Common myeloid progenitor, CD34-positive (primary cell): ENCODE data around the gene TMEM242.

Experiments
- CTCF ChIA-PET: fragments of 350-600 bp; sonication (Branson Sonifier 250); formaldehyde crosslinking; loops from one replicate; lab custom pipeline; 2021; ENCODE audit warnings: antibody characterized with exemption; lab: Charles Lee
- POLR2A ChIA-PET: fragments of 350-600 bp; sonication (Branson Sonifier 250); formaldehyde crosslinking; loops from one replicate; lab custom pipeline; 2021; ENCODE audit warnings: antibody characterized with exemption; lab: Charles Lee
- DNase-seq, 3 donors: peaks; one replicate each; pipeline versions ENCODE4 v3.0.0 to v3.0.0-alpha.2; 2013
- H3K27ac ChIP-seq, 2 experiments: 1 replicate in 1 of 2; 2 replicates in 1 of 2; pipeline ENCODE4 v1.7.0; 2013; ENCODE audit warnings: inconsistent platforms in 2 of 2, low read length in 2 of 2, mild to moderate bottlenecking in 2 of 2, low read depth in 1 of 2, moderate library complexity in 1 of 2; ENCODE audit not compliant: severe bottlenecking in 2 of 2, insufficient read depth in 1 of 2, poor library complexity in 1 of 2
- H3K27me3 ChIP-seq, 5 experiments: replicated peaks in 2 of 5; 1 replicate in 3 of 5; 2 replicates in 2 of 5; pipeline versions ENCODE4 v1.6.1 to v1.7.0; 2013; ENCODE audit warnings: low read length in 4 of 5, mild to moderate bottlenecking in 2 of 5, moderate library complexity in 2 of 5, inconsistent platforms in 1 of 5; ENCODE audit not compliant: insufficient read depth in 5 of 5, control insufficient read depth in 4 of 5
- H3K36me3 ChIP-seq, 4 experiments: 1 replicate in 2 of 4; 2 replicates in 2 of 4; pipeline versions ENCODE4 v1.6.1 to v1.7.0; 2013; ENCODE audit warnings: low read length in 3 of 4, control low read depth in 1 of 4, mild to moderate bottlenecking in 1 of 4; ENCODE audit not compliant: control insufficient read depth in 4 of 4, insufficient read depth in 4 of 4
- H3K4me1 ChIP-seq, 4 experiments: 1 replicate in 3 of 4; 2 replicates in 1 of 4; pipeline versions ENCODE4 v1.6.1 to v1.7.1; 2013; ENCODE audit warnings: low read length in 3 of 4, mild to moderate bottlenecking in 3 of 4, control low read depth in 1 of 4, inconsistent platforms in 1 of 4, moderate library complexity in 1 of 4; ENCODE audit not compliant: control insufficient read depth in 4 of 4, insufficient read depth in 4 of 4; ENCODE audit errors: control extremely low read depth in 1 of 4
- H3K4me3 ChIP-seq, 7 experiments: 1 replicate in 4 of 7; 2 replicates in 3 of 7; pipeline versions ENCODE4 v1.5.1 to v1.7.0; 2013; ENCODE audit warnings: mild to moderate bottlenecking in 7 of 7, low read length in 6 of 7, moderate library complexity in 6 of 7, inconsistent platforms in 2 of 7, low read depth in 2 of 7, control low read depth in 1 of 7; ENCODE audit not compliant: insufficient read depth in 4 of 7, control insufficient read depth in 1 of 7; ENCODE audit errors: extremely low read depth in 1 of 7
- H3K9me3 ChIP-seq, 5 experiments: 1 replicate in 4 of 5; 2 replicates in 1 of 5; pipeline versions ENCODE4 v1.6.1 to v1.7.1; 2013; ENCODE audit warnings: low read length in 4 of 5, mild to moderate bottlenecking in 2 of 5, inconsistent platforms in 1 of 5, low read depth in 1 of 5, moderate library complexity in 1 of 5; ENCODE audit not compliant: control insufficient read depth in 4 of 5, insufficient read depth in 2 of 5; ENCODE audit errors: control extremely low read depth in 1 of 5
- WGBS: methylation state at CpG from one replicate; pipeline ENCODE4 v1.1.5; 2013; ENCODE audit not compliant: insufficient coverage; 5-methylcytosine and 5-hydroxymethylcytosine counted together

Gene TMEM242

DNA sequence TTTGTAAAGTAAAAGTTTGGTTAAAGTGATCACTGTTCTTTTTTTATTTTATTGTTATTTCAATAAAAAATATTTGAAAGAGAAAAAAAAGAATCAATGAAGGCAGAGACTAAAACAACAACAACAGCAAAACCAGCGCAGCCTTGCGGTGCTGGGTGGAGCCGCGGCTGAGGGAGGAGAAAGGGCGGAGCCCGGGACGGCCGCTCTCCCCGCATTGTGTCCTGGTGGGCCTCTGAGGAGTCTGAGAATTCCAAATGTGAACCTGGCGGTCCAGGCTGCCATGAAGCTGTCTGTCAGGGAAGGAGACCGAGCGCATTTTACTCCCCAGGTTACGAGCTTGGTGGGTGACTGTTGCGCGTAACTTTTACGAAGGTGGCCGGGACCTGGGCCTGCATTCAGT is 43.2 kb downstream of the TMEM242 start:
- 93% methylated on average over 13 of the region's 17 CpGs for WGBS
- Histone ChIP-seq H3K27me3 (peaks cover 0 to 1% (median 0%) of the 10 kb centered on the region in 5 experiments), H3K4me1 (peaks cover 0 to 3% (median 1%) of the 10 kb centered on the region in 4 experiments), H3K9me3 (no peaks in the 10 kb centered on the region), H3K4me3 (no peak overlapping the region), H3K27ac (no peak overlapping the region), H3K36me3 (peaks cover 0 to 2% (median 0%) of the 10 kb centered on the region in 4 experiments)
- no peak for DNase-seq
- ChIA-PET POLR2A (no interaction called here), CTCF (no interaction called here)

DNA sequence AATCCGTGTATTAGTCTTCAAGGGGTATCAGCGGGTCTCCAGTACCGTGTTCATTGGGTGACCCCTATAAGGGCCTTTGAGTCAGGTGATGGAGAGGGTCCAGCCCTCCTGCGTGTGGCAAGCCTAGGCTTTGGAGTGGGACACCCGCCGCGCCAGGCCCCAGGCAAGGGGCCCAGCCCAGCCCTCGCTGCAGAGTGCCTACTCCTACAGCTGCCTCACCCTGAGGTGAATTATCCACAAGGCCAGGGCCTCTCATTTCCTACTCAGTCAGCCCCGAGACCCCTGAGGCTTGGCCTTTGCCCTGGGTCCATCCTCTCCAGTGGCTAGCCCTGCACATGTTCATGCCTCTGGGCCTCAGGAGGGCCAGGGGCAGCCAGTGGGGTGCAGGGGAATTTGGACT is 45.1 kb downstream of the TMEM242 start:
- no peak overlapping the region for H3K27ac ChIP-seq
- ChIA-PET POLR2A (no interaction called here), CTCF (interaction anchor here (0.7 to 1.1 kb wide), 2 partner anchors 13 to 55 kb away, joined by 3 read pairs; no protein-coding TSS in a partner anchor)
- peaks cover 2 to 17% (median 15%) of the 10 kb centered on the region in 4 experiments for H3K4me1 ChIP-seq
- WGBS: 94% methylated on average over 5 of the region's 9 CpGs
- no peaks in the 10 kb centered on the region for H3K9me3 ChIP-seq
- H3K36me3 ChIP-seq: no peaks in the 10 kb centered on the region
- peaks cover 0 to 1% (median 0%) of the 10 kb centered on the region in 5 experiments for H3K27me3 ChIP-seq
- no peak for DNase-seq
- H3K4me3 ChIP-seq: no peak overlapping the region

DNA sequence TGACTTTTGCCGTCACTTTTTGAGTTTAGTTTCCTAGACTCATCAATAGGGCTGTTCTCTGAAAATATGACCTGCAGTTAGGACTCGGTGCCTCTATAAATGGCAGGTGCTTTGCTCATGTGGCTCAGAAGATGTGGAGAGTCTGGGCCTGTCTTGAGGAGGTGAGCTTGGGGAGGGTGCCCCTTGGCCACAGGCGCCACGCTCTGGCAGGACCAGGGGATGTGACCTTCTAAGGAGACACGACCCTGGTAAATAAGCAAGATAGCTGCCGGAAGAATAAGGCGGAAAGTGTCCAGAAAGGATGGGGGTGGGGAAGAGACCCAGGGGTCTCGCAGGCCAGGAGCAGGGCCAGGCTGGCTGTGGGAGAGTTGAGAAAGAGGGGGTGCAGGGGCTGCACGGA is 46.6 kb downstream of the TMEM242 start:
- Histone ChIP-seq H3K27me3 (peaks cover 0 to 1% (median 0%) of the 10 kb centered on the region in 5 experiments), H3K36me3 (no peaks in the 10 kb centered on the region), H3K9me3 (no peaks in the 10 kb centered on the region), H3K27ac (no peak overlapping the region), H3K4me3 (no peak overlapping the region), H3K4me1 (peaks cover 2 to 18% (median 15%) of the 10 kb centered on the region in 4 experiments)
- whole genome bisulfite sequencing: 85% methylated on average over 7 of the region's 9 CpGs
- ChIA-PET CTCF (interaction anchor here (0.5 to 1.3 kb wide), 3 partner anchors 9 to 53 kb away, joined by 3 to 4 read pairs (median 4); no protein-coding TSS in a partner anchor), POLR2A (no interaction called here)
- DNase-seq: no peak

DNA sequence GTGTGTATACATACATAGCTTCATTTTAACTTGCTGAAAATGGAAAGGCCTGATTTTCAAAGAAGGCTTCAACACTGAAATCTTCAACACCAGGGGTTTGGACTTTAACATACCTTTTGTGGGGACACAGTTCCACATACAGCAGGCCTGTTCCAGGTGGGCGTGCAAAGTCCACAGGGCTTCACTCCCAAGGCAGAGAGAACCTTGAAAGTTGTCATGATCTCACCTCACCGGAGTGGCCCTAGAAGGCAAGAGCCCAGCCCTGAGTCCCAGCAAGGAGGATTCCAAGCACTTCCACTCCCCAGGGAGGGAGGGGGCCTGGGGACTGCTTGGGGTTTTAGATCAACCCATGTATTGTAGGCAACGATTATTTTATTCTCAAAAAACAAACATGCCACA is 47.2 kb downstream of the TMEM242 start:
- Histone ChIP-seq H3K4me3 (no peak overlapping the region), H3K27ac (no peak overlapping the region), H3K9me3 (no peaks in the 10 kb centered on the region), H3K27me3 (peaks cover 0 to 1% (median 0%) of the 10 kb centered on the region in 5 experiments), H3K4me1 (peaks cover 2 to 18% (median 14%) of the 10 kb centered on the region in 4 experiments), H3K36me3 (no peaks in the 10 kb centered on the region)
- POLR2A ChIA-PET: no interaction called here
- CTCF ChIA-PET: interaction anchor here (0.8 to 3.1 kb wide), 9 partner anchors 9 to 53 kb away, joined by 3 to 12 read pairs (median 8); no protein-coding TSS in a partner anchor
- DNase-seq: no peak
- WGBS: 100% methylated on average over 1 of the region's 3 CpGs

DNA sequence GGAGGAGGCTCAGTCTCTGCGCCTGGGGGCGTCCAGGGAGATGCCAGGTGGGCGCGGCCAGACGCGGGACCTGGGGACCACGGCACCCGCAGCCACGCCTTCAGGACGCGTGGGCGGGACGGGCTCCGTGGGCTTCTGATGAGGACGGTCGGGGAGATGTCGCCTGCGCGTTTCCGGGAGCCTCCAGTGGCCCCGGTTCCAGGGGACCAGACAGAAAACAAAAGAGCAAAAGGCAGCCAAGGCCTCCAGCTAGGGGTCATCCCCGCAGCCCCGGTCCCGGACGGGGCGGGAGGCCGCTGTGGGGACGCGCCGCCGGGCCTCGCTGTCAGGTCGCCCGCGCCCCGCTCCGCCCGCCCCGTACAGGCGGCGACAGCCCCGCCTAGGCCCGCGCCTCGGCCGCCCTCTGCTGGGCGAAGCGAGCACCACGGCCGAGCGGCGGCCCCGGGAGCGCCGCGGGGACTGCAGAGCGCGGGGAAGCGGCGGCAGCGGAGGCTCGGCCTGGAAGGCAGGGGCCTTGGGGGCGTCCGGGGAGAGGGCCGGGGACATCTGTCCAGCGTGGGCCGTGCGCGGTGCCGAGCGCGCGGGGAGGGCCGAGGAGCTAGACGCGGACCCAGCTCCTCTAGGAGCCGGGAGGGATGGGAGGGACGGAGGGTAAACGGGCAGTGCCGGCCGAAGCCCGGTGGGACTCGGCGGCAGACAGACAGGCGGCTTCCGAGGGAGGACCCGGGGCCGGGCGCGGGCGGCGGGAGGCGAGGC is 48.7 kb downstream of the TMEM242 start:
- Histone ChIP-seq H3K27me3 (peaks cover 0 to 1% (median 0%) of the 10 kb centered on the region in 5 experiments), H3K27ac (no peak overlapping the region), H3K4me3 (peak overlapping the region; percentile 65 to 84 (median 73)), H3K4me1 (peaks cover 2 to 18% (median 14%) of the 10 kb centered on the region in 4 experiments), H3K9me3 (peaks cover 0 to 3% (median 0%) of the 10 kb centered on the region in 5 experiments), H3K36me3 (no peaks in the 10 kb centered on the region)
- ChIA-PET POLR2A (interaction anchor here (1.0 kb wide), 1 partner anchor 44 kb away, joined by 3 read pairs; no protein-coding TSS in a partner anchor), CTCF (interaction anchor here (0.8 to 3.1 kb wide), 14 partner anchors 10 to 68 kb away, joined by 3 to 12 read pairs (median 6); no protein-coding TSS in a partner anchor)
- peak; percentile 79 to 88 (median 83) for DNase-seq
- WGBS: under 1% methylated on average over 76 of the region's 93 CpGs

DNA sequence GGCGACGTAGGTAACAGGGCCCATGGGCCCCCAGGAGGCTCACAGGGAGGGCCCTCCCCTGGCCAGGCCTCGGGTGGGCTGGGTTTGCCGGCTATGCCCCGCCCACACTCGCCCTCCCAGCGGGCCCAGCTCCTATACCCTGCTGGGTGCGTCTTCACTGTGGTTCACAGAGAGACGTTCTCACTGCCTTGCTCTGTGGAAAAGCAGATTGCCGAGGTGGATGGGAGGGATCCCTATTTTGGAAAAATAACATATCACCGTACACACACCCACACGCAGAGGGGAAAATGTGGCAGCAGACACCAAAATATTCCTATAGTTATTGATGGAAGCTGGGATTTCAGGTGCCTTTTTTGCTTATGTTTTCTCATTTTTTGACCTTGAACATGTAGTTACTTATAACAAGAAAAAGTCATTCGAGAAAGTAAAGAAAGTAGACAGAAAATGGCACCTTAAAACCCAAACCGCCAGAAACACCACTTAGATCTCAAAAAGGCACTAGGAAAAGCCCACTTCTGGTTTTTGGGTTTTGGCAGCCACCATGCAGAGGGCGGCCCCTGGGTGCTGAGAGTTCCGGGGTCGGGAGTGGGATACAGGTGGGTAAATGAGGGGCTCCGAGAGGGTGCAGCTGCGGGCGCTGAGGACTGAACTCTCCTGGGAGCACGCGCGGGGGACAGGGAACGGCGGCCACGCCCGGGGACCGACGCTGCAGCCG is 49.4 kb downstream of the TMEM242 start:
- Histone ChIP-seq H3K27ac (no peak overlapping the region), H3K9me3 (peaks cover 0 to 3% (median 0%) of the 10 kb centered on the region in 5 experiments), H3K27me3 (peaks cover 0 to 1% (median 0%) of the 10 kb centered on the region in 5 experiments), H3K4me1 (peaks cover 2 to 18% (median 14%) of the 10 kb centered on the region in 4 experiments), H3K4me3 (peak overlapping the region; percentile 65 to 84 (median 73)), H3K36me3 (no peaks in the 10 kb centered on the region)
- DNase-seq: peak; percentile 39 to 67 (median 60)
- CTCF ChIA-PET: interaction anchor here (0.8 to 3.1 kb wide), 13 partner anchors 11 to 67 kb away, joined by 3 to 12 read pairs (median 6); no protein-coding TSS in a partner anchor
- POLR2A ChIA-PET: interaction anchor here (1.0 kb wide), 1 partner anchor 43 kb away, joined by 3 read pairs; no protein-coding TSS in a partner anchor
- 3% methylated on average over 23 of the region's 30 CpGs for WGBS
